ENCODE measurements around the gene GUCD1. TPM values are rescaled to one million over a fixed set of nuclear protein-coding genes. Genes with fewer than 3 reads are reported as not detected.
A peak's percentile ranks its signal among the peaks of the same experiment; 100 is the strongest.

GUCD1 gene
- total RNA-seq, 1 experiment from 2014 or later = 87.4 TPM

DNA sequence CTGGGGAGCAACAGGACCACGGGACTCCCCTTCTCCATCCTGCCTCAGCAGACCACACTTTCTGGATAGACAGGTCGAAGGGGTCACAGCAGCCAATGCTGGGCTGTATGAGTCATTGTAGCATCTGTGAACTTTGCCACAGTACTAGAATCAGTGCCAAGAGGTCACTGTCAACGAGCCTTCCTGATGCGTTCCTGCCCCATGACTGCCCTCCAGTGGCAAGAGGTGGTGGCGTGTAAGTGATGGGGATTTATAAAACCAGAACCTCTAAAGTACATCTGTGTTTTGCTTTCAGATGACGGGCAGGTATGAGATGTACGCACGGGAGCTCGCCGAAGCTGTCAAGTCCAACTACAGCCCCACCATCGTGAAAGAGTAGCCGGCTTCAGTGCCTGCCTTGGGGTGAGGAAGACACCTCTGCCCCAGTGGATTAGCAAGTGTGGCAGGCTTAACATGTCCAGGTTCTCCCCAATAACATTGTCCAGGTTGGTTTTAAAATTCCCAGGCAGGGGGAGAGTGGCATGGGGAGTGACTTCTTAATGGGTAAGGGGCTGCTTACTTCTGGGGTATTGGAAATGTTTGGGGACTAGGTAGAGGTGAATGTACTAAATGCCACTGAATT lies 29.4 kb downstream of the GUCD1 start:
- Mint-ChIP-seq H3K4me1 (peaks cover 13 to 18% of the 10 kb centered on the region in 2 experiments), H3K27ac (no peak overlapping the region), H3K9me3 (no peaks in the 10 kb centered on the region), H3K4me3 (no peak overlapping the region), H3K27me3 (ENCODE audit: low read depth) (no peaks in the 10 kb centered on the region), H3K36me3 (ENCODE audit: insufficient read depth in 1 of 3, low read depth in 3 of 3) (no peaks in the 10 kb centered on the region)
- no peak overlapping the region for H3K14ac ChIP-seq (ENCODE audit: insufficient read depth, low read length)
- H2BK5ac ChIP-seq (ENCODE audit: insufficient read length, low read length) = no peak overlapping the region
- H3K79me2 ChIP-seq (ENCODE audit: insufficient read depth, low read length) = no peaks in the 10 kb centered on the region
- H4K5ac ChIP-seq (ENCODE audit: insufficient read length, low read depth, low read length) = no peak overlapping the region
- no peak overlapping the region for H3K23ac ChIP-seq (ENCODE audit: insufficient read length, low read depth, low read length)
- H2BK120ac ChIP-seq (ENCODE audit: low read depth, low read length, poor library complexity, severe bottlenecking) = no peak overlapping the region
- H3K23me2 ChIP-seq (ENCODE audit: insufficient read length, low read depth, low read length, poor library complexity, severe bottlenecking) = no peaks in the 10 kb centered on the region
- peak; percentile 85 for DNase-seq
- H3K9me3 ChIP-seq (ENCODE audit: control insufficient read depth, low read depth, low read length) = no peaks in the 10 kb centered on the region
- no peaks in the 10 kb centered on the region for H4K20me1 ChIP-seq (ENCODE audit: control insufficient read depth, insufficient read depth, insufficient read length)
- no peaks in the 10 kb centered on the region for H3K27me3 ChIP-seq (ENCODE audit: insufficient read depth, low read length)
- H3K18ac ChIP-seq (ENCODE audit: insufficient read length, low read depth, low read length) = no peak overlapping the region
- WGBS (ENCODE audit: extremely low coverage, insufficient read length, low lambda C conversion rate) = no CpG with 5 or more reads among the region's 12 CpGs
- no peak overlapping the region for H3K9ac ChIP-seq (ENCODE audit: extremely low read depth, insufficient read length, low read length)
- TF ChIP-seq, protein P1, sequence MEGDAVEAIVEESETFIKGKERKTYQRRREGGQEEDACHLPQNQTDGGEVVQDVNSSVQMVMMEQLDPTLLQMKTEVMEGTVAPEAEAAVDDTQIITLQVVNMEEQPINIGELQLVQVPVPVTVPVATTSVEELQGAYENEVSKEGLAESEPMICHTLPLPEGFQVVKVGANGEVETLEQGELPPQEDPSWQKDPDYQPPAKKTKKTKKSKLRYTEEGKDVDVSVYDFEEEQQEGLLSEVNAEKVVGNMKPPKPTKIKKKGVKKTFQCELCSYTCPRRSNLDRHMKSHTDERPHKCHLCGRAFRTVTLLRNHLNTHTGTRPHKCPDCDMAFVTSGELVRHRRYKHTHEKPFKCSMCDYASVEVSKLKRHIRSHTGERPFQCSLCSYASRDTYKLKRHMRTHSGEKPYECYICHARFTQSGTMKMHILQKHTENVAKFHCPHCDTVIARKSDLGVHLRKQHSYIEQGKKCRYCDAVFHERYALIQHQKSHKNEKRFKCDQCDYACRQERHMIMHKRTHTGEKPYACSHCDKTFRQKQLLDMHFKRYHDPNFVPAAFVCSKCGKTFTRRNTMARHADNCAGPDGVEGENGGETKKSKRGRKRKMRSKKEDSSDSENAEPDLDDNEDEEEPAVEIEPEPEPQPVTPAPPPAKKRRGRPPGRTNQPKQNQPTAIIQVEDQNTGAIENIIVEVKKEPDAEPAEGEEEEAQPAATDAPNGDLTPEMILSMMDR (conservative IDR thresholded peaks at IDR 0.05) = peak; percentile 86
- H3K4ac ChIP-seq (ENCODE audit: low read depth, low read length) = no peak overlapping the region
- H2BK12ac ChIP-seq (ENCODE audit: insufficient read length, low read depth, low read length) = no peak overlapping the region
- no peak overlapping the region for H3T11ph ChIP-seq (ENCODE audit: low read length)
- H4K91ac ChIP-seq (ENCODE audit: insufficient read length, low read depth, low read length) = no peak overlapping the region
- H2BK20ac ChIP-seq (ENCODE audit: low read depth, low read length, poor library complexity, severe bottlenecking) = no peak overlapping the region
- H3K27ac ChIP-seq (ENCODE audit: insufficient read length, low read depth, low read length) = no peak overlapping the region
- no peak overlapping the region for H2AFZ ChIP-seq (ENCODE audit: low read length)
- H3K56ac ChIP-seq (ENCODE audit: insufficient read length, low read depth, low read length) = no peak overlapping the region
- H3K4me2 ChIP-seq (ENCODE audit: insufficient read depth, insufficient read length, low read length) = no peak overlapping the region
- H2BK15ac ChIP-seq (ENCODE audit: low read depth, low read length) = no peak overlapping the region
- no peaks in the 10 kb centered on the region; the same call in 1 of the 2 replicates for H3K4me1 ChIP-seq (ENCODE audit: insufficient read depth, low read length)
- no peak overlapping the region for H4K8ac ChIP-seq (replicated peaks; ENCODE audit: insufficient read length, low read depth, low read length)
- H2AK5ac ChIP-seq (ENCODE audit: insufficient read length, low read length) = no peak overlapping the region
- no peaks in the 10 kb centered on the region for H3K79me1 ChIP-seq (ENCODE audit: insufficient read depth, low read depth, low read length, poor library complexity, severe bottlenecking)
